NCI-H82 (cell line): ENCODE measurements around the gene BCAS2.
A peak's percentile ranks its signal among the peaks of the same experiment; 100 is the strongest.
"Not testable (repeated sequence)": the region's sequence is repeated elsewhere in the genome, so short reads cannot be mapped to it uniquely, and the experiment has no call there.

ENCODE experiments used
- DNase-seq: peaks from one replicate; lab custom pipeline; 2025; lab: John Stamatoyannopoulos, UW

BCAS2 gene

DNA sequence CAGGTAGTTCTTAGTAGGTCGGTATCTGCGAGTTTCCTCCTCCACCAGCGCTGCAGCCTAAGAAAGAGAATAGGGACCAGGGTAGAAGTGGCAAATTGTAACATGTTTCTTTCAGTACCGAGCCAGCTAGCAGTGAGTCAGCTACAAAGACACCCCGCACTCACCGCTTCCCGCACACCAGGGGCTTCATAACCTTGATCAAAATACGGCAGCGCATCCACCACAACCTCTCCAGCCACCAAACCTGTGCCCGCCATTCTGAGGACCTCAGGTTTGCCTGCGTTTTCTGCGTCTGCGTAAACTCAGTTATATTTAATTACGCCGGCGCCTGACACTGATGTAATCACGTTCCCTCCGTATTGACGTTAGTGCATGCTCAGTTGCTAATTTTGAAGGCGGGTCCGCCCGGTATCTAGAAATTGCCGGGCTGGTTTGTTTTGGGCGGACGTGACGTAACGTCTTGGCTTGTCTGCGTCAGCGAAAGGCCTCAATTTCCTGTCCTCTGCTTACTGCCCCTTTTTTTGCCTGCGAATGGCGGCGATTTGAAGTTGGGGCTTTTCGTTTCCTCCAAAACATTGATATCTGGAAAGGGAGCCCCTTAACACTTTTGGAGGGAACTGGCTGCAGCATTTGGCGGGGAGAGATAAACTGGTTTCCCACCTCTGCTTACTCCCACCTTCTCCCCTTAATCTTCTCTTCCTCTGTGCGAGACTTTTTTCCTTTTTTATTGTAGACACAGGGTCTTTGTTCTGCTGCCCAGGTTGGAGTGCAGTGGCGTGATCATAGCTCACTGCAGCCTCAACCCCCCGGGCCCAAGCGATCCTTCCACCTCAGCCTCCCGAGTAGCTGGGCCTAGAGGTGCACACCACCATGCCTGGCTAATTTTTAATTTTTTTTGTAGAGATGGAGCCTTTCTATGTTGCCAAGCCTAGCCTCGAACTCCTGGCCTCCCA lies at the start of gene BCAS2:
Gene BCAS2, minus strand, starts transcription at position 281 of the 953 bp plus-strand sequence. Its CDS starts 24 bp downstream, at position 257.
- DNase-seq, result peak; percentile 99

DNA sequence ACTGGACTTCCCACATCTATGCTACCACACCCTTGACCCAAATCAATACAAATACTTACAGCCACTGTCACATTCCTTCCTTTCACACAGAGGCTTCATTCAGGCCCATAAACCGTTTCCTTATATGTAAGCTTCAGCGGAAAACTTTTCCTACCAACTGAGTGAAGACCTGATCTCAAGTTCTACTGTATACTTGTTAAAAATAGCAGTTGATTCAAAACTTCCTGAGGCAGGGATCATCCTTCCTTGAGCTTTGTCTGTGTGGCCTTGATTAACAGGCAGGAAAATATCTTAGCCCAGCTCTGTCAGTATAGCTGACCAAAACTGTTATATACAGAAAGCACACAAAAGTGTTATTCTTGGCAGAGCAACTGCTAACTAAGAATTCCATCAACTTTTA lies 45.7 kb upstream of the BCAS2 start:
- no peak for DNase-seq

DNA sequence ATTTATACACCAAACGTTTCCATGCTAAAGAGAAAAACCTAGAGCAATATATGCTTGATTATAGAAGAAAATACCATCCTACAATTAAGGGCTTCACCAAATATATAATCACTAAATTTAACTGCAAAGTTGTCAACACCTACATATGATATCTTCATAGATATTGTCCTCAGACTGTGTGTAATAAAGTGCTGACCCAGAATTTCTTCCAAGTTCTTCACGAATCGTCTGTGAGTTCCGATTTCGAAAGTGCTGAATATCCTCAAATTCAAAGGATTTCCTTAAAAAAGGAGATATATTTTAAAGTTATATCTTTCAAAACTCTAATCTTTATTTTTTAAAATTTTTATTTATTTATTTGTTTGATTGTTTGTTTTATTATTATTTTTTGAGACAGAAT lies 41.9 kb upstream of the BCAS2 start:
- DNase-seq, result no peak

DNA sequence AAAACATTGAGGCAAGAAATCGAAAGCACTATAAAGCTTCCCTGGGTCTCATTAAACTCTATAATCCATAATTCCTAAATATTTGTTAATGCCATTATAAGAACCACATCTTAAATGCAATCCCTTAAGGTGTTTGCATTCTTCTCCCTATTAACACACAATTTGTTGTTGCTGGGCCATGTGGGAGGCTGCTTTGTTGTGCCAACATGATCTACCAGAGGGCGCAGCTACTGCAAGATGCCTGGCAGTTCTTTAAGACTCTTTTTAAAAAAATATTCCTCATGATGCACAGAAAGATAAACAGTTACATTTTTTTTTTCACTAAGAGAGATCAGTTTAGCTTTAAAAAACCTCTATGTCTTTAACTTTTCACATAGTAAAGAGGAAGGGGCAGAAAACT lies 39.0 kb upstream of the BCAS2 start:
- peak; percentile 9 for DNase-seq

DNA sequence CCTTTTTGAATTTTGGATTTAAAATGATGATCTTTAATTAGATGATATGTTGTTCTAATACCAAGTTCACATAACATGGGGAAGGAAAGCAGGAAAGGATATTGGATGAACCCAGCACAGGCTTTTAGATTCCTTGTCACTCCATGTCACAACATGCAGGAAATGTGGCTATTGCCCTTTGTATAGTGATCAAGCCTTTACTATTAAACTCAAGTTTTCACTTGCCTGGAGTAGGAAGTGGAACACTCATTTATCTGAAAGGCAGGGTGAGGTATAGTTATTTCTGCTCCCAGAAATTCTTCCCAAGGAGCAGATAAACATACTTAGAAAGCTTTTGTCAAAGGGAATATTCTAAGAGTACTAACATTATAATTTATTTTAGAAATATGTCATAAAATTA lies 37.2 kb upstream of the BCAS2 start:
- DNase-seq, result no peak

DNA sequence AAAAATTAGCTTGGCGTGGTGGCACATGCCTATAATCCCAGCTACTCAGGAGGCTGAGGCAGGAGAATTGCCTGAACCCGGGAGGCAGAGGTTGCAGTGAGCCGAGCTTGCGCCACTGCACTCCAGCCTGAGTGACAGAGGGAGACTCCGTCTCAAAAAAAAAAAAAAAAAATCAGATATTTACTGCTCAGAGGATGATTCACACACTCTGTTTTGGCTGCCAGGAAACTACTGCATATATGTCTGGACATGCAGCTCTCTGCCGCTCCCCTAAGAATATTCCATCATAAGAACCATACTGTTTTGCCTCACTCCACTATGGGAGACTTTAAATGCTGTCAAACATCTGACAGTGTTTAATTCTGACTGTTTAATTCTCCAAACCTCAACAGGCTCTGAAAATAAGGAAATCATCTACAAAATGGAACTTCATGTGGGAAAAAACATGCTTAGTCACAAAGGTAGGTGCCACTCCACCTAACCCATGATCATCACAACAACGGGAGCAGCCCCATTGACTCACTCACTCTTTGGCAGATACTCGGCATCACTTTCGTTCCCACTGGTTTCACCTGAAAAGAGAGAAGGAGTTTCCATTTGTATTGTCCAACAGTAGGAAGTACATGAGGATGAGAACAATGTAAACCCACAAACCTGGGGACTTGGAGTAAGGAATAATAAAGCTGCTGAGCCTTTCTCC lies 29.3 kb upstream of the BCAS2 start:
- DNase-seq, result no peak

DNA sequence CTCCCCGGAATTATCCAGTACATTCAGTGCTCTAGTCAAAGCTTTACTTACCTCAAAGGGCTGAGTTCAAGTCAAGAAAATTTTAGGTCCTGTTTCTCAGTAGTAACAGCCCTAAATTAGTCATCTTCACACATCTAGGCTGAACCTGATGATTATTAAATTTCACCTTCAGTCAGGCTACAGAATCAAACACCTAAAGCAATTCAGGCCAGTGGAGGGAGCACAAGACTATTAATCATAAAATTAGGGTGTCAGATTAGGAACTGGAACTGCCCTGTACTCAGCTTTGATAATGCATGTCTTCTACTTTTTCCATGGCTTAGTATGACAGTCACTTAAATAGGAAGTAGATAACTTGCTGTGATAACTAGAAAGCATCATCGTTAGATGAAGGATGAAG lies 28.4 kb upstream of the BCAS2 start:
- DNase-seq, result no peak

DNA sequence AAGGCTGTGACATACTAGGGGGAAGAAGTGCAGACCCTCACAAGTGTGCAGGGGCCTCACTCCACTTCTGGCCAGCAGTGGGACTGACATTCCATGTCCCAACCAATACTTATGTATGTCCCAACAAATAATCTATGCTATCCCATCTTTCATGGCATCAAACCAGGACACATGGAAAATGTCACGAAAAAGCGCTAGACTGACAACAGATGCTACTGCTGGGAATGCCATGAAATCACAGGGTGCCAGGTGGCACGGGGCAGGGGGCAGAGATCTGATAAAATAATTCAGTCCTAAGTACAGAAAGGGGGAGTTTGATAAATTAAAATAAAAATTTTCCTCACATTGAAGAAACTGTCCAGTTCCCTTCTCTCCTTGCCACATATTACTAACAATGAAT lies 27.6 kb upstream of the BCAS2 start:
- no peak for DNase-seq

DNA sequence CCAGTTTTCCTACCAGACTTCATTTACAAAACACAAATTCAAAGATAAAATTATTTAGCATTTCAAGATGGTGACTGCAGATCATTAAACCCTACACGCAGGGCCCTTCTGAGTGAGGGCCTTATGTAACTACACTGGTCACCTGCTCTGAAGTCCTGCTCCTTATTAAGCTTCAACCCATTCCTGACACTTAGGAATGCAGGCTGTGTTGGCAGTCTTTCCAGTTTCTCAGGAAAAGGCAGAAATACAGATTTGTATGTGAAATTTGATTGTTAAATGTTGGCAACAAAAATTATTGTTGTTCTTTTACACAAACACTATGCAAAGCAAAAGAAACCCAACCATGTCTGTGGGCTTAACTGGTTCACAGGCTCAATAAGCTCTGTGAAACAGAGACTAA lies 25.8 kb upstream of the BCAS2 start:
- no peak for DNase-seq

DNA sequence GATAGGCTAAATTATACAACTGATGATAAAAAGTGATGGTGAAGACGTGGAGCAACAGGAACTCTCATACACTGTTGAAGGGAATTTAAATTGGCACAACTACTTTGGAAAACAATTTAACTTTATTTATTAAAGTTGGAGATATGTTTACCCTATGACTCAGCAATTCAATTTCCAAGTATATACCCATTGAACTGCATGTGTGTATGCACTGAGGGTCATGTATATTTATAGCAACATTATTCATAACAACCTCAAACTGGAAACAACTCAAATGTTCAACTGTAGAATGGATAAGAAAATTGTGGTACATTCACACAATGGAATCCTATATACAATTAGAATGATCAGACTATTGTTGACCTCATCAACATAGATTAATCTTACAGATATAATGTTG lies 16.5 kb upstream of the BCAS2 start:
- no peak for DNase-seq

DNA sequence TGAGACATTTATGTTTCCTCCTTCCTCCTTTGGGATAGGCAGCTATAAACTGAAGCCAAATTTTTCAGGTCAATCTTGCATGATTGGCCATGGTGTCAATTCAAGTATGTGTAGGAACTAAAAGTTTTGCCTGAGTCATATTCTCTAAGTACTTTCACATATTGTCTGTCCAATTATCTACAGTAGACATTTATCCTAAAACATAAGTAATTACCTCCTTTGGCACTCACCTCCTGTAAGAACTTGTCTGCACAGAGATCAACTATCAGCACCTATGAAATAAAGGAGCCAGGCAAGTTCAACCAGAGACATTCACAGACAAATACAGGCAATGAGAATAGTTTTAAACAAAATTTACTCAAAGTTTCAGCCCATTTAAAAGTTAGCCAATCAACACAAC lies 14.2 kb upstream of the BCAS2 start:
- DNase-seq, result no peak

DNA sequence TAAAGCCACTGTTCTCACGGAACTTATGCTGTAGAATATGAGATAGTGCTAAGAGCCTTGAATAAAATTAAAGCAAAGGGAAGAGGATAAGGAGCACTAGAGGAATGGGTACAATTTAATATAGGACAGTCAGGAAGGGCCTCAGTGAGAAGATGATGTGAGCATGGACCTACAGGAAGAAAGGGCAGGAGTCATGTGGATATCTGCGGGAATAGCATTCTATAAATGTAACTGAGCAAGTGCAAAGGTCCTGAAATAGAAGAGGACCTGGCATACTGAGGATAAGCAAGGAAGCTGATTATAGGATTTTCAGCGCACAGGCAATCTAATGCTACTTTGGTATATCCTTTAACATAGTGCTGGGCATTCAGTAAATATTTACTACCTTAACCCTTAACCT lies 12.6 kb upstream of the BCAS2 start:
- peak; percentile 67 for DNase-seq

DNA sequence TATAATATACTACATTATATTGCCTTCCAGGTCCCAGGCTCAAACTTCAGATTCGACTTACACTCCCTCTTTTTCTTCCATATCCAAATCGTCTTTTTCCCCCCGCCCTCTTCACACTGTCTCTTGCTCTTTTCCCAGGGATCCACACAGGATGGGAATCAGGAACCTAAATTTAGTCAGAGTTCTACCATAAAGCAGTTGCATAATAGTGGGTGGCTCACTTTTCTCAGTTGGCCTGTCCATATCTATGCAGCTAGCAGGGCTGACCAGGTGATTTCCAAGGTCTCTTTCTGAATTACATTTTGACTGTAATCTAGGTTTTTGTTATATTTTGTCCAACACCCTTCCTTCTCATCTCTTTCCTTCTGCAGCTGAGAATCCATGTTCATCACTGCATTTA lies 7.7 kb upstream of the BCAS2 start:
- no peak for DNase-seq

DNA sequence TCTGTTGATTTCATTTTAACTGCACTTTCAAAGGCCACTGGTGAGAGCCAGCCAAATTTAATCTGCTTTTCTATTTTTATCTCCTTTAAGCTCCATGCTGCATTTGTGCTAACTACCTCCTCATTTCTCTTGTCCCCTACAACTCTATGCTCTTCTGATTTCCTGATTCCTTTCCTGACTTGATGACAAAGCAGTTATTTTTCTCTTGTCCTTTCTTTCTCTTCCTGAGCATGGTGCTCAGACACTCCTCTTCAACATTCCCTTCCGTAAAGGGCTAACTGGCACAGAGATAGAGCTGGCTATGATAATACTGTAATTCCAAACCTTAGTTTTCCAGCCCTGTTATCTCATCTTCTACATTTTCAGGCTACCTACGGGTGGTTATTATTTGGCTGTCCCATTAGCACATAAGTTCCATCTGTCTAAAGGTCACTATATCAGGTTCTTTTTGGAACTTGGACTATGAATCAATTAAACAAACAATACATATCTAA lies 6.8 kb upstream of the BCAS2 start:
- peak; percentile 70 for DNase-seq

DNA sequence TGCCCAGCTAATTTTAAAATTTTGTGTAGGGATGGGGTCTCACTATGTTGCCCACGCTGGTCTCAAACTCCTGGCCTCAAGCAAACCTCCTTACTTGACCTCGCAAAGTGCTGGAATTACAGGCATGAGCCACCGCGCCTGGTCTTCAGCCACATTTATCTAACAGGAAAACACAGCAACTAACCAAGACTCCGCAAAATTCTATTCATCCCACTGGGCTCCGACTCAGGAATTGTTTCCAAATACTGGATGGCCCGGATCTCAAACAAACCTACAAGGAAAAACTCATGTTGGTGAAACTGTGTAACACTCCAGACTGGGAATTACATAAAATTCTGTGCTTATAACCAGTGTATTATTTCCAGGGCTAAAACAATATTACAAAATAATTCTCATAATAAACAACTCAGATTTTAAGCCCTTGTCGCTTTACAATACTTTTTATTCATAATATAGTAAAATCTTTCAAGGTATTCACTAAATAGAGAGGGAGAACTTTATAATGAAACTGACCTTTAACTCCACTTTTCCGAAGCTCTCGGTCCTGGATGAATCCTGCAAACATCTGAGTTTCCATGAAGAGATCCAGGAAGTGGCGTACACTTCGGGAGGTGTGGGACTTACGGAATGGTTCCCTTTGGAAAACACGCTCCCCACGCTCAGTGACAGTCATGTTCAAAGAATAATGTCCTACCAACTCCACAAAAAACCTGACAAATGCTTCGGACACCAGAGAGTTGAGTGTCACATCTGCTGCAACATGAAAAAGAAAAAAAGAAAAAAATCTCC lies 6.0 kb upstream of the BCAS2 start:
- no peak for DNase-seq

DNA sequence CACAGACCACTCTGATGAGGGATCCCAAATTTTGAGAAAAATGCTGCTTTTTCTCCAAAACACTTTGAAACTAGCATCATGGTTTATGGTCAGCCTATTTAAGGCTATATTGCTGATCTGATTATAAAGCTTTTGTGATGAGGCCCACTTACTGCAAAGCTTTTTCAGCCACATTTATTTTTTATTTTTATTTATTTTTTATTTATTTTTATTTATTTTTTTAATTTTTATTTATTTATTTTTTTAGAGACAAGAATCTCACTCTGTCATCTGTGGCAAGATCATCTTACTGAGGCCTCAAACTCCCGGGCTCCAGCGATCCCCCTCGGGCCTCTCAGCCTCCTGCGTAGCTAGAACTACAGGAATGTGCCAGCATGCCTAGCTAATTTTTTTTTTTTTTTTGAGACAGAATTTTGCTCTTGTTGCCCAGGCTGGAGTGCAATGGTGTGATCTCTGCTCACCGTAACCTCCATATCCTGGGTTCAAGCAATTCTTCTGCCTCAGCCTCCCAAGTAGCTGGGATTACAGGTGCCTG lies 5.2 kb upstream of the BCAS2 start:
- DNase-seq, result no peak

DNA sequence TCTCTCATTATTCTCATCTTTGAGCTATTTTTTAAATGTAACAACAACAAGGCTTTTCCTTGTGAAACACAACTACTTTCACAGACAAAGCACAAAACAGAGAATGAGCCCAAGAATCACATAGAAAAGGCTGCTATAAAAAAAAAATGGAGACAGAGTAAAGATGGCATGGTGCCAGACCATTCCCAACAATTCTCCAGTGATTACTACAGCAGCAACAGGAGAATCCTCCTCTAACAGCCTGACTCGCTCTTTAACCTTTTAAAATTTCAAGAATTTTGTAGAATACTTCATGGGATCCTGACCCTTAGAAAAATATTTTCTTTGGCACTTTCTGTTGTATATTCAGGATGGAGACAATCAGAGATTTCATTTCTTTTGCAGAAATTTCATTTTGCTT lies 3.8 kb upstream of the BCAS2 start:
- DNase-seq, result peak; percentile 16

DNA sequence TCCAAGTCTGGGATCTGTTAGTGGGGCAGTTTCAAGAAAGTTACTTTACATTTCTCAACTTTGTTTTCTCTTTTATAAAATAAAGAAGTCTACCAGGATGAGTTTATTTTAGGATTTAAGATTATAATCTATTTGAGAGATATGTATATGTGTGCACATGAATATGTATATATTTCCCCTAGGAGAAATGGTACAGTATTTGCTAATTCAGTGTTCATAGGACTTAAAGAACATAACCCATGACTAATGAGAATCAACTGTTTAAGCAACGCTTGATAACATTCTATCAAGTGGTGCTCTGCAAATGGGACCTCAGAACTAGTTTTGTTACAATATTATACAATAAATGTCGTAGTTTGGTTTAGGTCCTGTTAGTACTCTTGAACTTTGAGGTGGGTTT lies 7.0 kb downstream of the BCAS2 start:
- no peak for DNase-seq

DNA sequence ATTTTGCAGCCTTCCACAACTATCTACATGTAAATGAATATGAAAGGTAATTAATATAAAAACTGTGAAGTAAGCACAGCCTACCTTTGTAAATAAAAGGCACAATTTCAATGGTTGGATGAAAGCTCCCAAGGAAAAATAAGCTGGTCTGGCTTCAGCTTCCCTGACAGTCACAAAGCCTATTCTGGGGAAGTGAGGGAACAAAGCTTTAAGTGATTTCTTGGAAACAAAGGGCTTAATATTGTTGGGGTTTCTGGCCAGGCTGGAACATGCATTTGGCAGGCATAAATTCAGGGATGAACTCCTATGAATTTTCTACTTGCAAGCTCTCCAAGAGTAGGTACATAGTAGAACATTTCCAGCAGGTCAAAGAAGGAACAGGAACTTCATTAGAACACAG lies 17.3 kb downstream of the BCAS2 start:
- DNase-seq, result no peak

DNA sequence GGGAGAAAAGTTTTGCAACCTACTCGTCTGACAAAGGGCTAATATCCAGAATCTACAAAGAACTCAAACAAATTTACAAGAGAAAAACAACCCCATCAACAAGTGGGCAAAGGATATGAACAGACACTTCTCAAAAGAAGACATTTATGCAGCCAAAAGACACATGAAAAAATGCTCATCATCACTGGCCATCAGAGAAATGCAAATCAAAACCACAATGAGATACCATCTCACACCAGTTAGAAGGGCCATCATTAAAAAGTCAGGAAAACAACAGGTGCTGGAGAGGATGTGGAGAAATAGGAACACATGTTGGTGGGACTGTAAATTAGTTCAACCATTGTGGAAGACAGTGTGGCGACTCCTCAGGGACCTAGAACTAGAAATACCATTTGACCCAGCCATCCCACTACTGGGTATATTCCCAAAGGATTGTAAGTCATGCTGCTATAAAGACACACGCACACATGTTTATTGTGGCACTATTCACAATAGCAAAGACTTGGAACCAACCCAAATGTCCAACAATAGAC lies 18.4 kb downstream of the BCAS2 start:
- not testable (repeated sequence) for DNase-seq

DNA sequence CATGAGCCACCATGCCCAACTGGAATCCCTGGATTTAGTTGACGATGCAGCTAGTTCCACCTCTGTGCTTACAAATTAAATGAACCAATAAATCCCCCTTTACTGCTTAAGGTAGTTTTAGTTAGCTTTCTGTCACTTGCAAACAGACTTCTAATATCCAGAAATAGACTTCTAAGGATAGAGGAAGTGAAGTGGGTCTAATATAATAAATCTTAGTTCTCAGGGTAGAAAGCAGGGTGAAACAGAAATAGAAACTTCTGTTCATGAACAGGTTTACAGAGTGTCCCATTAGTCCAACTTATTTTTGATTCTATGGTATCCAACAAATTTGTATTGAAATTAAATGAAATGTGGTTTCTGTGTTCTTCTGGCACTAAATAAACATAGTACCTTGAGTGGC lies 20.1 kb downstream of the BCAS2 start:
- DNase-seq, result no peak

DNA sequence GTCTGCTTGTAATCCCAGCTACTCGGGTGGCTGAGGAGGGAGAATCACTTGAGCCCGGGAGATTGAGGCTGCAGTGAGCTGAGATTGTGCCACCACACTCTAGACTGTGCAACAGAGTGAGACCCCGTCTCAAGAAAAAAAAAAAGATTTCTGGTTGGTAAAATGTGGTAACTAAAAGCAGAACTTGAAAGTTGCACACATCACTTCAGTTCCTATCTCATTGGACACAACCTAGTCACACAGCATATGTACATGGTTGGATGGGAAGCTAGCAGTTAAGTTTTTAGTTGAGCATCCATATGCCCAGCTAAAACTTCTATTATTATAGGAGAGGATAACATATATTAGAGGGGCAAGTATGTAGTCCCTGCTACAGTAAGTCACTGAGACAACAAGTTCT lies 22.1 kb downstream of the BCAS2 start:
- no peak for DNase-seq
